Measurements from ENCODE around the gene SEPTIN8.

The SEPTIN8 gene

DNA sequence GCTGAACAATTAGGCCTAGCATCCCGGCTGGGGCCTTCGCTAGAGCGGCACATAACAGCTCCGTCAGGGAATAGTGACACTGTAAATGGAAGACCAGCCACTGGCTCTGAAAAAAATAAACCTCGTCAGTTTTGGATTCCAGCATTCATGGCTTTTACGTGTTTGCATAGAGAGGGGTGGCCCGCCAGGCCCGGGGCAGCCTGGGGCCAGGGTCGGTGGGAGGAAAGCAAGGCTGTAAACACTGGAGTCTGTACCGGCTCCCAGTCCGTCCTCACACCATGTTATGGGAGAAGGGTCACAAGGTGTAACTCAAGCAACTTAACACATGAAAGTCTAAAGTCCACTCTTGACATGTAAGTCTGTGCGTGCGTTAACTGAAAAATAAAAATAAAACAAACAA, 18.6 kb downstream of the SEPTIN8 start:
- H3K27me3 ChIP-seq (ENCODE audit: insufficient read depth, low read depth) = no peaks in the 10 kb centered on the region
- no peaks in the 10 kb centered on the region for H3K79me2 ChIP-seq (ENCODE audit: insufficient read depth, low read depth)
- H4K20me1 ChIP-seq (ENCODE audit: insufficient read depth) = no peaks in the 10 kb centered on the region
- TF ChIP-seq, protein P1, sequence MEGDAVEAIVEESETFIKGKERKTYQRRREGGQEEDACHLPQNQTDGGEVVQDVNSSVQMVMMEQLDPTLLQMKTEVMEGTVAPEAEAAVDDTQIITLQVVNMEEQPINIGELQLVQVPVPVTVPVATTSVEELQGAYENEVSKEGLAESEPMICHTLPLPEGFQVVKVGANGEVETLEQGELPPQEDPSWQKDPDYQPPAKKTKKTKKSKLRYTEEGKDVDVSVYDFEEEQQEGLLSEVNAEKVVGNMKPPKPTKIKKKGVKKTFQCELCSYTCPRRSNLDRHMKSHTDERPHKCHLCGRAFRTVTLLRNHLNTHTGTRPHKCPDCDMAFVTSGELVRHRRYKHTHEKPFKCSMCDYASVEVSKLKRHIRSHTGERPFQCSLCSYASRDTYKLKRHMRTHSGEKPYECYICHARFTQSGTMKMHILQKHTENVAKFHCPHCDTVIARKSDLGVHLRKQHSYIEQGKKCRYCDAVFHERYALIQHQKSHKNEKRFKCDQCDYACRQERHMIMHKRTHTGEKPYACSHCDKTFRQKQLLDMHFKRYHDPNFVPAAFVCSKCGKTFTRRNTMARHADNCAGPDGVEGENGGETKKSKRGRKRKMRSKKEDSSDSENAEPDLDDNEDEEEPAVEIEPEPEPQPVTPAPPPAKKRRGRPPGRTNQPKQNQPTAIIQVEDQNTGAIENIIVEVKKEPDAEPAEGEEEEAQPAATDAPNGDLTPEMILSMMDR (conservative IDR thresholded peaks at IDR 0.05; ENCODE audit: low read depth, low read length) = no peak
- no peak overlapping the region for H3K27ac ChIP-seq
- H3K36me3 ChIP-seq (ENCODE audit: insufficient read depth) = no peaks in the 10 kb centered on the region
- H3K4me3 ChIP-seq (IDR thresholded peaks at IDR 0.05; ENCODE audit: insufficient read depth, low read depth, low read length) = no peak overlapping the region
- peaks cover 25% of the 10 kb centered on the region for H3K4me1 ChIP-seq (ENCODE audit: low read depth, poor library complexity, severe bottlenecking)
- H2AFZ ChIP-seq (ENCODE audit: low read depth) = no peak overlapping the region
- H3K4me2 ChIP-seq = no peak overlapping the region
- no peak overlapping the region for H3K9ac ChIP-seq

DNA sequence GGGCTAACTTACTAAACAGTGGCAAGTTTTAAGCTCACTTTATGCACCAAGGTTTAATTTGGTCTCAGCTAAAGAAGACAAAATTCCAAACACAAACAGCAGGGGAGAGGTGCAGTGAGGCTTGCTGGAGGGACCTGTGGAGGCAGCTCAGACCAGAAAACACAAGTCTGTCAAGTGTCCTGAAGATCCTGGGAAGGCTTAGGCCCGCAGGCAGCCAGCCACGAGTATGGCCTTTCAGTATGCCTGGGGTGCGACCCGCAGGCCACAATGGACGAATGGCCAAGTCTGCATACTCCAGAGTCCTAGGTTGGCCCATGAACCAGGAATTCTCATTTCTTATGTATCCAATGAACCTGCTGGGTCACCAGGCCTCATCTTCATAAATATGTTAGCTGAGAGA, 20.5 kb downstream of the SEPTIN8 start:
- no peak overlapping the region for H3K27ac ChIP-seq
- H4K20me1 ChIP-seq (ENCODE audit: insufficient read depth) = no peaks in the 10 kb centered on the region
- H3K27me3 ChIP-seq (ENCODE audit: insufficient read depth, low read depth) = no peaks in the 10 kb centered on the region
- H3K4me2 ChIP-seq = no peak overlapping the region
- H3K9ac ChIP-seq = no peak overlapping the region
- H3K4me3 ChIP-seq (IDR thresholded peaks at IDR 0.05; ENCODE audit: insufficient read depth, low read depth, low read length) = no peak overlapping the region
- H2AFZ ChIP-seq (ENCODE audit: low read depth) = no peak overlapping the region
- peaks cover 44% of the 10 kb centered on the region for H3K4me1 ChIP-seq (ENCODE audit: low read depth, poor library complexity, severe bottlenecking)
- H3K79me2 ChIP-seq (ENCODE audit: insufficient read depth, low read depth) = no peaks in the 10 kb centered on the region
- TF ChIP-seq, protein P1 (conservative IDR thresholded peaks at IDR 0.05; ENCODE audit: low read depth, low read length) = no peak
- no peaks in the 10 kb centered on the region for H3K36me3 ChIP-seq (ENCODE audit: insufficient read depth)

DNA sequence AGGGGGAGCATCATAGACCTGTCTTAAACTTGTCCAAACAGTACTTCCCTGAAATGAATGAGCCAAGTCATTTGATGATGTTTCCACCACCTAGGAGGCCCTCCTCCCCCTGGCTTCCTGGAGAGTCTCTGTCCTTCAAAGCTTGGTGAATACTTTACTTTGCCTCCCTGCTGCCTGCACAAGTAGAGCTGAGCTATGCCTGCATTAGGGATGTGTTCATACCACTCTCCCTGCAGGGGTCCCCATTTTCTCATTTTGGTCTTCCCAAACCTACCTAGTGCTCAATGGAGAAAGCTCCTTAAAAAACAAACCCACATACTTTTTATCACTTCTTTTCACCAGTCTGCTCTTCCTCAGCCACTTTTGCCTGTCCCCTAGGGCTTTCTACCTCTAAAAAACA, 22.1 kb downstream of the SEPTIN8 start:
- Histone ChIP-seq H2AFZ (ENCODE audit: low read depth) (no peak overlapping the region), H3K4me3 (IDR thresholded peaks at IDR 0.05; ENCODE audit: insufficient read depth, low read depth, low read length) (no peak overlapping the region)
- TF ChIP-seq, protein P1 (conservative IDR thresholded peaks at IDR 0.05; ENCODE audit: low read depth, low read length) = no peak

DNA sequence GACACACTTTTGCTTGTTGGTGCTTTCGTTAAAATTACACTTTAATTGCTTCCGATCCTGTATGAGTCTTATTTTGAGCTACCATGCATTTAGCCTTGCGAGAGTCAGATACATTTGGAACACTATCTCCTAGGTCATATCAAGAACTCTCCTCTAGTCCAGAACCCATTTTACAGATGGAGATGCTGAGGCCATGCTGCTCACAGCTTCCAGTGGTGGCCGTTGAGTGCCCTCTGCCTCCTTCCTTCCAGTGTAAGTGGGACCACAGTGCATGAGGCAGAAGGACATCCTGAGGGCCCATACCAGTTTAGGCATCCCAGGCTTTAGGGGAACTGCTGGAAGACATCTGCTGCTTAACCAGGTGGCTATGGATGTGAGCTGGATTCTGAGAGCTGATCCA, 22.9 kb downstream of the SEPTIN8 start:
- Histone ChIP-seq H4K20me1 (ENCODE audit: insufficient read depth) (no peaks in the 10 kb centered on the region), H3K9ac (peak overlapping the region; percentile 16; the same call in 1 of the 2 replicates), H3K36me3 (ENCODE audit: insufficient read depth) (no peaks in the 10 kb centered on the region), H3K27ac (peak overlapping the region; percentile 89), H2AFZ (ENCODE audit: low read depth) (no peak overlapping the region), H3K4me2 (peak overlapping the region; percentile 97), H3K4me3 (IDR thresholded peaks at IDR 0.05; ENCODE audit: insufficient read depth, low read depth, low read length) (no peak overlapping the region), H3K27me3 (ENCODE audit: insufficient read depth, low read depth) (no peaks in the 10 kb centered on the region), H3K79me2 (ENCODE audit: insufficient read depth, low read depth) (no peaks in the 10 kb centered on the region), H3K4me1 (ENCODE audit: low read depth, poor library complexity, severe bottlenecking) (peaks cover 67% of the 10 kb centered on the region)
- TF ChIP-seq, protein P1 (conservative IDR thresholded peaks at IDR 0.05; ENCODE audit: low read depth, low read length) = no peak

More for the DNA sequence above, 22.1 kb downstream of the SEPTIN8 start:
- Histone ChIP-seq H3K4me1 (ENCODE audit: low read depth, poor library complexity, severe bottlenecking) (peaks cover 59% of the 10 kb centered on the region), H3K27ac (peak overlapping the region; percentile 89; the same call in 1 of the 2 replicates), H3K36me3 (ENCODE audit: insufficient read depth) (no peaks in the 10 kb centered on the region), H3K27me3 (ENCODE audit: insufficient read depth, low read depth) (no peaks in the 10 kb centered on the region), H3K79me2 (ENCODE audit: insufficient read depth, low read depth) (no peaks in the 10 kb centered on the region), H3K4me2 (peak overlapping the region; percentile 97), H3K9ac (no peak overlapping the region; the same call in 1 of the 2 replicates), H4K20me1 (ENCODE audit: insufficient read depth) (no peaks in the 10 kb centered on the region)
